HepG2 (cell line): ENCODE data around the gene STX1B. TPM values are rescaled to one million over a fixed set of nuclear protein-coding genes. Genes with fewer than 3 reads are reported as not detected.

Experiments
- AGO2 ChIP-seq: fragments of 200-400 bp; formaldehyde crosslinking; optimal IDR thresholded peaks from 2 replicates; pipeline ENCODE3; 2017; ENCODE audit warnings: mild to moderate bottlenecking, low read depth, low read length, moderate library complexity
- CBX5 ChIP-seq: sonication (generic); formaldehyde crosslinking; IDR thresholded peaks from 2 replicates; pipeline ENCODE4 v1.4.0; 2020; ENCODE audit warnings: missing genetic modification reagents, borderline replicate concordance
- GZF1 ChIP-seq: sonication (generic); formaldehyde crosslinking; IDR thresholded peaks from 2 replicates; pipeline ENCODE4 v1.5.1; 2020; ENCODE audit warnings: mild to moderate bottlenecking, missing genetic modification reagents
- HINFP ChIP-seq: sonication (generic); formaldehyde crosslinking; IDR thresholded peaks from 2 replicates; pipeline ENCODE4 v1.4.0; 2020; ENCODE audit warnings: low read depth, mild to moderate bottlenecking, missing genetic modification reagents
- HNF4A ChIP-seq: sonication (generic); formaldehyde crosslinking; IDR thresholded peaks from 2 replicates; pipeline ENCODE4 v1.4.0; 2020; ENCODE audit warnings: missing genetic modification reagents
- IRF1 ChIP-seq: sonication (generic); formaldehyde crosslinking; IDR thresholded peaks from 2 replicates; pipeline ENCODE4 v1.4.0; 2020; ENCODE audit warnings: low read depth, mild to moderate bottlenecking, missing genetic modification reagents
- KDM3A ChIP-seq: IDR thresholded peaks from 2 replicates; pipeline ENCODE4 v1.6.1; 2018; ENCODE audit warnings: low read depth, missing compliant biosample characterization
- KLF15 ChIP-seq: sonication (generic); formaldehyde crosslinking; IDR thresholded peaks from 2 replicates; pipeline ENCODE4 v1.8.1; 2023; ENCODE audit warnings: borderline replicate concordance, mild to moderate bottlenecking, inconsistent platforms, missing genetic modification reagents, mixed read lengths
- MAF1 ChIP-seq: sonication (generic); formaldehyde crosslinking; IDR thresholded peaks from 2 replicates; pipeline ENCODE4 v1.5.0; 2020; ENCODE audit warnings: missing genetic modification reagents, borderline replicate concordance
- MIER3 ChIP-seq: IDR thresholded peaks from 2 replicates; pipeline ENCODE4 v1.6.1; 2016; ENCODE audit warnings: missing compliant biosample characterization, borderline replicate concordance
- NFATC3 ChIP-seq: sonication (generic); formaldehyde crosslinking; IDR thresholded peaks from 2 replicates; pipeline ENCODE4 v1.5.1; 2020; ENCODE audit warnings: mild to moderate bottlenecking, missing genetic modification reagents
- PRDM10 ChIP-seq: sonication (generic); formaldehyde crosslinking; IDR thresholded peaks from 2 replicates; pipeline ENCODE4 v1.4.0; 2020; ENCODE audit warnings: low read depth, missing genetic modification reagents
- PRPF4 ChIP-seq: fragments of 200-400 bp; formaldehyde crosslinking; IDR thresholded peaks from 2 replicates; pipeline ENCODE4 v1.6.1; 2016; ENCODE audit warnings: low read length, low read depth; ENCODE audit not compliant: poor library complexity, severe bottlenecking
- SRY ChIP-seq: sonication (generic); formaldehyde crosslinking; IDR thresholded peaks from 2 replicates; pipeline ENCODE4 v1.8.0; 2022; ENCODE audit warnings: mild to moderate bottlenecking, missing genetic modification reagents
- TBP ChIP-seq: sonication (generic); formaldehyde crosslinking; IDR thresholded peaks from 2 replicates; pipeline ENCODE4 v1.5.0; 2020; ENCODE audit warnings: missing genetic modification reagents
- U2AF1 ChIP-seq: fragments of 200-400 bp; formaldehyde crosslinking; optimal IDR thresholded peaks from 2 replicates; pipeline ENCODE3; 2017; ENCODE audit warnings: mild to moderate bottlenecking, low read depth, low read length
- ZFP36L1 ChIP-seq: sonication (generic); formaldehyde crosslinking; IDR thresholded peaks from 2 replicates; pipeline ENCODE4 v1.8.0; 2022; ENCODE audit warnings: mild to moderate bottlenecking, missing genetic modification reagents, moderate library complexity
- ZFYVE20 ChIP-seq: sonication (generic); formaldehyde crosslinking; IDR thresholded peaks from 2 replicates; pipeline ENCODE4 v1.8.0; 2023; ENCODE audit warnings: low read depth, mild to moderate bottlenecking, moderate library complexity, missing genetic modification reagents, borderline replicate concordance
- ZNF205 ChIP-seq: IDR thresholded peaks from 2 replicates; pipeline ENCODE4 v1.6.1; 2018; ENCODE audit warnings: missing biosample characterization, missing genetic modification reagents
- ZNF430 ChIP-seq: sonication (generic); formaldehyde crosslinking; IDR thresholded peaks from 2 replicates; pipeline ENCODE4 v1.9.0; 2021; ENCODE audit warnings: mild to moderate bottlenecking, missing genetic modification reagents
- ZNF670 ChIP-seq: sonication (generic); formaldehyde crosslinking; IDR thresholded peaks from 2 replicates; pipeline ENCODE4 v1.8.0; 2022; ENCODE audit warnings: mild to moderate bottlenecking, missing genetic modification reagents, borderline replicate concordance
- ZSCAN22 ChIP-seq: sonication (generic); formaldehyde crosslinking; IDR thresholded peaks from 2 replicates; pipeline ENCODE4 v1.4.0; 2020; ENCODE audit warnings: mild to moderate bottlenecking, missing genetic modification reagents
- polyA plus RNA-seq, 8 experiments: library from polyadenylated mRNA; depleted of rRNA in 3 of 8; stranded (reverse) in 7 of 8; unstranded in 1 of 8; fragments of >200 nt; fragmentation: Illumina TruSeq in 4 of 8; extraction: Trizol in 4 of 8; gene quantifications; 2 replicates each; pipeline versions ENCODE4 v1.2.1 to v1.2.3, GENCODE V29; 2011 to 2016; ENCODE audit warnings: low read depth in 4 of 8, missing spikeins in 1 of 8, mixed read lengths in 1 of 8; ENCODE audit not compliant: insufficient read depth in 1 of 8
- total RNA-seq, 5 experiments: library from RNA; depleted of rRNA; stranded (reverse); fragments of >200 nt; fragmentation: Illumina TruSeq; extraction: Trizol; gene quantifications; 2 replicates each; pipeline ENCODE4 v1.2.3, GENCODE V29; 2016; ENCODE audit warnings: low read depth in 1 of 5

Gene STX1B
- total and polyA plus RNA-seq, 2 of the 13 experiments (the other 11 are each of a cell fraction or from before 2014, with no cell fraction given), result 2.1 to 3.0 TPM

GRCh38 chr16:31032736-31033708, 22.6 kb upstream of the STX1B start, which contains the start of gene STX4 (continued):
- TF ChIP-seq PRDM10 (CRISPR knock-in tag) (peak; percentile 43; the same call in 1 of the 2 replicates), ZNF670 (0 out of 2 replicates have a peak, but pooled peaks have one; percentile 63), AGO2 (peak; percentile 32), GZF1 (peak; percentile 29; the same call in 1 of the 2 replicates), ZSCAN22 (CRISPR knock-in tag) (no peak), SRY (CRISPR knock-in tag) (peak; percentile 68; the same call in 1 of the 2 replicates), IRF1 (CRISPR knock-in tag) (no peak), U2AF1 (no peak), KLF15 (CRISPR knock-in tag) (0 out of 2 replicates have a peak, but pooled peaks have one; percentile 53), PRPF4 (no peak), CBX5 (peak; percentile 89; the same call in 1 of the 2 replicates), ZNF205 (CRISPR knock-in tag) (peak; percentile 78), ZFP36L1 (peak; percentile 89; the same call in 1 of the 2 replicates), HNF4A (CRISPR knock-in tag) (no peak), HINFP (CRISPR knock-in tag) (peak; percentile 79; the same call in 1 of the 2 replicates), ZFYVE20 (CRISPR knock-in tag) (peak; percentile 51; the same call in 1 of the 2 replicates), MIER3 (CRISPR knock-in tag) (peak; percentile 38; the same call in 1 of the 2 replicates), ZNF430 (CRISPR knock-in tag) (peak; percentile 52; the same call in 1 of the 2 replicates), NFATC3 (CRISPR knock-in tag) (peak; percentile 98), MAF1 (CRISPR knock-in tag) (no peak), KDM3A (CRISPR knock-in tag) (0 out of 2 replicates have a peak, but pooled peaks have one; percentile 69), TBP (CRISPR knock-in tag) (0 out of 2 replicates have a peak, but pooled peaks have one; percentile 45)
